LNCaP clone FGC (cell line): ENCODE results near the gene TRPT1.

Experiments
- DNase-seq: peaks from one replicate; pipeline ENCODE4 v3.0.0-alpha.2; 2011; ENCODE audit warnings: low read depth
- H3K4me3 ChIP-seq: 2 replicates; pipeline ENCODE4 v1.5.1; 2011; ENCODE audit warnings: mild to moderate bottlenecking, low read depth, low read length, control low read depth
- TF ChIP-seq, protein P1 (sequence below): IDR thresholded peaks from 2 replicates; pipeline ENCODE4 v1.5.1; 2012; ENCODE audit warnings: mild to moderate bottlenecking; ENCODE audit not compliant: control insufficient read depth, insufficient read depth; ENCODE audit errors: extremely low read depth

Gene TRPT1

GRCh38 chr11:64256300-64256699 lies 30.3 kb upstream of the TRPT1 start:
- TF ChIP-seq, protein P1, sequence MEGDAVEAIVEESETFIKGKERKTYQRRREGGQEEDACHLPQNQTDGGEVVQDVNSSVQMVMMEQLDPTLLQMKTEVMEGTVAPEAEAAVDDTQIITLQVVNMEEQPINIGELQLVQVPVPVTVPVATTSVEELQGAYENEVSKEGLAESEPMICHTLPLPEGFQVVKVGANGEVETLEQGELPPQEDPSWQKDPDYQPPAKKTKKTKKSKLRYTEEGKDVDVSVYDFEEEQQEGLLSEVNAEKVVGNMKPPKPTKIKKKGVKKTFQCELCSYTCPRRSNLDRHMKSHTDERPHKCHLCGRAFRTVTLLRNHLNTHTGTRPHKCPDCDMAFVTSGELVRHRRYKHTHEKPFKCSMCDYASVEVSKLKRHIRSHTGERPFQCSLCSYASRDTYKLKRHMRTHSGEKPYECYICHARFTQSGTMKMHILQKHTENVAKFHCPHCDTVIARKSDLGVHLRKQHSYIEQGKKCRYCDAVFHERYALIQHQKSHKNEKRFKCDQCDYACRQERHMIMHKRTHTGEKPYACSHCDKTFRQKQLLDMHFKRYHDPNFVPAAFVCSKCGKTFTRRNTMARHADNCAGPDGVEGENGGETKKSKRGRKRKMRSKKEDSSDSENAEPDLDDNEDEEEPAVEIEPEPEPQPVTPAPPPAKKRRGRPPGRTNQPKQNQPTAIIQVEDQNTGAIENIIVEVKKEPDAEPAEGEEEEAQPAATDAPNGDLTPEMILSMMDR = no peak
- H3K4me3 ChIP-seq = no peak overlapping the region
- DNase-seq = no peak

- DNase-seq = no peak
- TF ChIP-seq, protein P1 = no peak
- no peak overlapping the region for H3K4me3 ChIP-seq
Measured at GRCh38 chr11:64255135-64256128, 29.4 kb upstream of the TRPT1 start.

- DNase-seq = no peak
- H3K4me3 ChIP-seq = no peak overlapping the region
- TF ChIP-seq, protein P1 = no peak
Measured at GRCh38 chr11:64254326-64254725, 28.3 kb upstream of the TRPT1 start.

- H3K4me3 ChIP-seq = no peak overlapping the region
- no peak for DNase-seq
- TF ChIP-seq, protein P1 = no peak
Measured at GRCh38 chr11:64253481-64253880, 27.5 kb upstream of the TRPT1 start.

- no peak overlapping the region for H3K4me3 ChIP-seq
- TF ChIP-seq, protein P1 = no peak
- DNase-seq = no peak
Measured at GRCh38 chr11:64253043-64253442, 27.1 kb upstream of the TRPT1 start.

- TF ChIP-seq, protein P1 = no peak
- no peak for DNase-seq
Measured at GRCh38 chr11:64252003-64252872, 26.3 kb upstream of the TRPT1 start.

More at GRCh38 chr11:64252003-64252872, 26.3 kb upstream of the TRPT1 start:
- peak overlapping the region; percentile 85 for H3K4me3 ChIP-seq
